ENCODE measurements around the gene STEAP1B.
"Not testable (repeated sequence)": the region's sequence is repeated elsewhere in the genome, so short reads cannot be mapped to it uniquely, and the experiment has no call there.

Gene STEAP1B

DNA sequence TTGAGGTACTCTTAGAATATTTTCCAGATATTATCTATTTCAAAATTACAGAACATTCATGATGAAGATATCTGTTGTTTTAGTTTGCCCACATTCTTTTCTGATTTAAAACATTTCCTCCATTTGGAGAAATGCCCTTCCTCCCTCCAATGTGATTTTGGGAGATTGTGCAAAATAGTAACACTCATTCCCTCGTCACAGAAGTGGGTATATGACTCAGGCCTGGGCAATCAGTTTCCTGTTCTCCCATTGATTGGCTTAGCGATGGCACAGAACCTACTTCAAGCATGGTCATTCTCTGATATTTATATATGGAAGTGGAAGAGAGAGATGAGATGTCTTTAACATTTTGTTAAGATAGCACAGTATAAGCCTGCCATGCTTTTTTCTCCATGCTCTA, 3.1 kb downstream of the STEAP1B start:
- DNase-seq (ENCODE audit: low spot score), result not testable (repeated sequence)

DNA sequence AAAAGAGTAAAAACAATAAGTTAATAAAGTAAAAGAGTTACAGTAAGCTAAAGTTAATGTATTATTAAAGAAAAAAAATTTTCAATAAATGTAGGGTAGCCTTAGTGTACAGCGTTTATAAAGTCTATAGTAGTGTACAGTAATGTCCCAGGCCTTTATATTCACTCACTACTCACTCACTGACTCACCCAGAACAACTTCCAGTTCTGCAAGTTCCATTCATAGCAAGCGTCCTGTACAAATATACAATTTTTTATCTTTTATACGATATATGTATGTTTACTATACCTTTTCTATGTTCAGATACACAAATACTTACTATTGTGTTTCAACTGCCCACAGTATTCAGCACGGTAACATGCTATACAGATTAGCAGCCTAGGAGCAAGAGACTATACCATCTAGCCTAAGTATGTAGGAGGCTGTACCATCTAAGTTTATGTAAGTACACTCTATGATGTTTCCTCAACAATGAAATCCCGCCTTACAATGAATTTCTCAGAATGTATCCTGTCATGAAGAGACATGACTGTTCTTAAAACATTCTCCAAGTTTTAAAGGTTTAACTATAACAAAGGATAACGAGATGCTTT, 3.6 kb downstream of the STEAP1B start:
- DNase-seq (ENCODE audit: low spot score), result not testable (repeated sequence)

DNA sequence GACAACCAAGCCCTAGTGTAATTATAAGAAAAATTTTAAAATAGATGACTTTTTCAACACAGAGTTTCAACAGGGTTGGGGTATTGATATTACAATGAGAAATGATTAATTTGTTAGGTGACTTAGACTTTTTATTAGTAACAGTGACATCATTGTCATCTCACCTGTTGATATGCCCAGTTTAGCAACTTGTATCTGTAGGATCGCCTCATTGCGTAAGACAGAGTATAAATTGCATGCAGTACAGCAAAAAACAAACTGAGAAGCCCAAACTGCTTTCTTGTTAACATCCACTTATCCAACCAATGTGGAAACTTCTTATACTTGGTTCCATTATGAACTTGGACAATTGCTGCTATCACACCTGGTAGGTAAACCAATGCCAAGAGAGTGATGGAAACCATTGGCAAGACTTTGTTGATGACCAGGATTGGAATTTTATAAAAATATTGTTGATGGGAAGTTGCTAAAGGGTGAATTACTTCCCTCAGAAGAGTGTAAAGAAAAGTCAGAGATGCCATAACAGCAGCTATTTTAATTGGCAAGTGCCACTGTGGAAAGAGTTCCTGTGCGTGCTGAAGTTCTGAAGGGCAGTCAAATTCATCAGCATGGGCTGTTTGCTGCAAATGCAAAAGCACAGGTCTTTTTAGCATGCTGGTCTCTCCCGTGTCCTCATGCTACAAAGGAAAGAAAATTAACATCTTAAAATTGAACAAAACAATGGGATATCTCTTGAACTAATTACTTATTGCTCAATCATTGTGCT, 6.6 kb downstream of the STEAP1B start:
- not testable (repeated sequence) for DNase-seq (ENCODE audit: low spot score)

DNA sequence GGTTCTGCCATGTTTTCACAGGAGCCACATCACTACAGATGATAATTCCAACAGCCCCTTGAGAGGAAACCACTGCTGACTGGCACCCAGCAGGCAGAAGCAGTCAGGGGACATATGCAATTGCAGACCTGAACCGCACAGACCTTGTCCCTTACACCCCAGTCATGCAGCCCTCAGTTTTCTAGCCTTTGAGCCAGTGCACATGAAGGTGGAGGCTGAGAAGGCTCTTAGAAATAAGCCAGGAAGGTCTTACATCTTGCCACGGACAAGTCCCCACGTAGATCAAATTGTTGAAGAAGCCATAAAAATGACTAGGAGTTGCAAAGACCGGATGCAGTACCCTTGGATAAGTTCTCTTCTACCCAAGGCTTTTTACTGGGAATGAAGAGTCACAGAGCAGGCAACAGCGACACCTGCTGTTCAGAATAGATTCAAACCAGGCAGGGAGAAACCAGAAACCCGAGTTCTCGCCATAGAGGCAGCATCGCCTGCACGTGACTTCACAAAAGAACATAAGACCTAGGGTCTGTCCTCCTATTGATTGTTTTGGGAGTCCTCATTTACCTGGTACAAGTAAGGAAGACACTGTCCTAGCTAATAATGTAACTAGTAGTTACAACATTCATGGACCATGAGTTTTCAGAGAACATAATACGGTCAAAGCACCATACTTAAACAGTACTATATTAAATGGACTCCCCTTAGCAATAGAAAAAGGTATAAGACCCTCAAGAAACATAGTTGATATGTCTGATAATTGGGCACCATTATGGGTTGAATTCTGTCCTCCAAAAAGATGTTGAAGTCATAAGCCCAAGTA, 11.1 kb downstream of the STEAP1B start:
- peak; percentile 91 for DNase-seq (ENCODE audit: low spot score)

DNA sequence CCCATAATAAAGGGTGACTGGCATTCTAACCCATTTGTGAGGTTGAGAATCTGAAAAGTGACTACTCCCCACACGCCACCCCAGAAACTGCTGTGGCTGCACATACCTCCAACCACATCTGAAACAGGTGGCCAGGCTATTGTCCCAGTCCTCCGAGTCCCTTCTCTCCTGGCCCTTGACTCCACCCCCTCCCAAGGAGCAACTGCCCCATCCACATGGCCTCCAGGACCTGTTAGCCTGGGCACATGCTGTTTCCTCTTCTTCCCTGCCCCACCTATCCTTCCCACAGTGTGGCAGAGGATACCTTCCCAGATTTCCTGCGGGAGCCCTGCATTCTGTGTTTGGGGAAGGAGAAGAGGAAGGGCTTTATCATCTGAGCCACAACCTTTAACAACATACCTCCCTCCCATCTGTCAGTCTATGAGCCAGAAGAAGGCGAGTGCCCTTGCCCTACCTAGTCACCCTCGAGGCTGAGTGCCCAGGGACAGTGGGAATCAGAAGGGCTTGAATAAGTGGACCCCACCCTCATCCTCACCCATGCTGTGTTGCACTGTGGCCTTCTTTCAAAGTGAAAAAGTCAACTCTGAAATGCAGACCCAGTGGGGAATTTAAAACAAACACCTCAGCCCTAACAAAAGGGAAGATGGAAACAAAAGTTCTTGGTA, 11.9 kb downstream of the STEAP1B start:
- no peak for DNase-seq (ENCODE audit: low spot score)

DNA sequence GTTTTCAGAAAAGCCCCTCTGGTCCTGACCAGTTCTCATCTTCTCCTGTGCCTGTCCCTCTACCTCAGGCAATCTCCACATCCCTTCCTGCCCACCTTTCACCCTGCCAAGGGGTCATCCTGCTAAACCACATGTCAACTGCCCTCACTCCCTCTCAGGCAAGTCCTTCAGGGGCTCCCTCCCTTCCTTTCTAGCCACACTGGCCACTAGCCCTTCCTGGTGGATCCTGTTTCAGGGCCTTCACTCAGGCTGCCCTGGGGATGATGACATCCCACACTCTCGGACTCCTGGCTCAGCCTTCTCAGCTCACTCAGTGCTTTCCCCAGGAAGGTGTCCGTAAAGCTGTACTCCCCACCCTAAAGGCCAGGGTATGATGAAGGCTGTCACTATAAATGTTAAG, 13.4 kb downstream of the STEAP1B start:
- DNase-seq (ENCODE audit: low spot score), result no peak

DNA sequence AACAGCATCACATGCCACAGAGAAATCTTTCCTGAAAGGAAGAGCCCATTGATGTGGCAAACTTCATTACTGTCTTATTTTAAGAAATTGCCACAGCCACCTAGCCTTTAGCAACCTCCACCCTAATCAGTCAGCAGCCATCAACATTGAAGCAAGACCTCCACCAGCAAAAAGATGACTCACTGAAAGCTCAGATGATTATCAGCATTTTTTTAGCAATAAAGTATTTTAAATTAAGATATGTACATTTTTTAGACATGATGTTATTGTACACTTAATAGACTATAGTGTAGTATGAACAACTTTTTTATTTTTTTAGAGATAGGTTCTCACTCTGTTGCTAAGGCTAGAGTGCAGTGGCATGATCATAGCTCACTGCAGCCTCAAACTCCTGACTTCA, 14.8 kb downstream of the STEAP1B start:
- no peak for DNase-seq (ENCODE audit: low spot score)

DNA sequence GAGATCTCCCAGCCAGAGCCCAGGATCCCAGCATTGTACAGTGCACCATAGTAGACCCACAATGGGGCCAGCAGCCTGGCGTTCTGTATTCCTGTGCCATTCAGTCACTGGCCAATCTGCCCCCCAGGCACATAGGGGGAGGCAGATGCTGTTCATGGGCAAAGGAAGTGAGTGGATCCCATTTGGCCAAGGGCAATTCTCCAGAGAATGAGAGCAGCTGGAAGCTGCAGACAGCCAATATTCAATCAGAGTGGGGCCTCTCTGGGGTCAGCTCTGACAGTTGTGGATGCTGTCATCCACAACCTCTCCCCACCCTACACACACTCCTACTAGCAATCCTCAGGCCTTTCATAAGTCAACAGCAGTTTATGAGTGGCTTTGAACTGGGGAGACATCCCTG, 17.5 kb downstream of the STEAP1B start:
- DNase-seq (ENCODE audit: low spot score), result no peak

DNA sequence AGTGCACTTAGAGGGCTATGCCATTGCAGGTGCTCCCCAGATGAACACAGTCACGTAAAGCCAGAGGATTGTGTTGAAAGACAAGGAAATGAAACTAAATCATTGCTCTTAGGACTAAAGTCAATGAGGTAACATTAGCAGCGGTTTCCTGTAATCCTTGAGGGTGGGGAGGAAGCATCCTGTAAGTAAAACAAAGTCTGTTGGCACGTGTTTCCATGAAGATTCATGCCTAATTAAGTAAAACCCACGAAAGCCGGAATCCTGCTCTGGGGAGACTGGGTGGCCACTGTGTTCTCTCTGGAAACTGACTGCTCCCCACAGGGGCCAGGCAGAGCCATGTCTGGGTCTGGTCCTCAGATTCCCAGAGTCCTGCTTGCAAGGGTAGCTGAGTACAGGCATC, 18.3 kb downstream of the STEAP1B start:
- DNase-seq (ENCODE audit: low spot score), result no peak

DNA sequence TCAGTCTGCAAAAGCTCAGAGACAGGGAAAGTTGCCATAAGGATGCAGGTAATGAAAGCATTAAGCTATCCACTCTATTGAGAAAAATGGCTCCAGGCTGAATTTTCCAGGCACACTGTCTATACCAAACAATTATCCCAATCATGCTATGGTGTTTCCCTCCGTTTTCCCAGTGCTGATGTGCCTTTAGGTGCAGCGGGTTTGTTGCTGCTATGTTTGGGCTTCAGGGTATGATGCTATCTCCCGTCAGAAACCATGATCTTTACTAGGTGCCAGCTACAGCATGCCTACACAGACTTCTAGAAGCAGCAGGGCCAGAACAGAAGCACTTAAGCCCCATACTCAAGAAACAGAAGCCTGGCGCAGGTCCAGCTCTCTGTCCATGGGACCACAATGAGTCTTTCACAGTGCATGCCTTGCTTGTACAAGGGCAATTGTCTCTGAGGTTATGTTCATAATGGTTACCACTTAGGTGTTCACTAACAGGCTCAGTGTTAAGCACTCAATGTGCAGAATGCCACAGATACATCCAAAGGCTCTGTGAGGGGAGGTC, 19.4 kb downstream of the STEAP1B start:
- no peak for DNase-seq (ENCODE audit: low spot score)

DNA sequence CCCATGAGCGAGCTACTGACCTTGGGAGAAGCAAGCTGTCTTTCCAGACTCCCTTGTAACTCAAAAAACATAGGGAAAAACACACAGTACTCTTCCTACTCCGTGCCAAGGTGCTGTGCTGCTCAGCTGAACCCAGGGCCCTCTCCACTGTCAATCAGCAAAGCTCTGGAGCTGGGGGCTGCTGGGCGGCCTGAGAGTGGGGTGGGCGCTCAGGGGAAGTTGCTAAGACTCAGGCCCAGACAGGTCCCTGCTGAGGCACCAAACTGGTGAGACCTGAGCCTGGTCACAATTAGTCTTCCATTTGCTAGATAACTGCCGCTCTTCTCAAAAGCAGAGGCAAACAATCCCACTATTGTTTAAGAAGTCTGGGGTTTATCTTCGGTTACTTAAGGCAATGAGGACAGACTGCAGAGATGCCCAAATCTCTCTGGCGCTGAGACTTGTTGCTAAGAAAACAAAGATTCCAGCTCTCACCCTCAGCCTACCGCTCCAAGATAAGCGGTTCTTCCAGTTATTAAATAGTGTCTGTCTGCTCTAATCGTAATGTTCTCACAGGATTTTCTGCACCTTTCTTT, 22.0 kb downstream of the STEAP1B start:
- DNase-seq (ENCODE audit: low spot score), result no peak

DNA sequence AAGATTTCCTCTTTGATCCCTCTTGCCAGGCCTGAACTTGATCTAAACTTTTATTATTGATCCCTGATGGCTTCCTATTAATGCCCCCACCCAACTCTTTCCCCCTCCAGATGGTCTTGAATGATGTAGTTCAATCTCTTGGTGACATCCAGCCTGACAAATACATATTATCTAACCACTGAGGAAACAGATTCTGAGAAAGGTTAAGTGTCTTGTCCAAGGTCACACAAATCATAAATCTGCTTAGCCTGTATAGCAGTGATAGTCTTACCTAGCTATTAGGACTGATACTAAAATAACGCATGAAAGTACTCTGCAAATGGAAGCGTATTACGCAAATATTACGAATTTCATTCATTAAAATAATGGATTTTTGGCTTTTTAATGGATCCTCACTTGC, 22.7 kb downstream of the STEAP1B start:
- DNase-seq (ENCODE audit: low spot score), result no peak

DNA sequence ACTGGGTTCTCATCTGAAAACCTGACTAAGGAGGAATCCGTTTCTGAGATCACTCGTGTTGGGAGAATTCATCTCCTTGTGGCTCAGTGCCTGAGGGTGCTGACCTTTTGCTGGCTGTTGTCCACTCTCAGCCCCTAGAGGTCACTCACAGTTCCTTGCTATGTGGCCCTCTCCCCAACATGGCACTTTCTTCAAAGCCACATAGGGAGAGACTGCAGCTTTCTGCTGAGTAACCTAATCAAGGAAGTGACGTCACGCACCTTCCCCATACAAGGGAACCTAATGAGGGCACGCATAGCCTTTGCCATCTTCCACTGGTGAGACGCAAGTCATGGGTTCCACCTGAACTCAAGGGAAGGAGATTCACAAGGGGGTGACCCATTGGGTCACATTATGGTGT, 23.2 kb downstream of the STEAP1B start:
- no peak for DNase-seq (ENCODE audit: low spot score)

DNA sequence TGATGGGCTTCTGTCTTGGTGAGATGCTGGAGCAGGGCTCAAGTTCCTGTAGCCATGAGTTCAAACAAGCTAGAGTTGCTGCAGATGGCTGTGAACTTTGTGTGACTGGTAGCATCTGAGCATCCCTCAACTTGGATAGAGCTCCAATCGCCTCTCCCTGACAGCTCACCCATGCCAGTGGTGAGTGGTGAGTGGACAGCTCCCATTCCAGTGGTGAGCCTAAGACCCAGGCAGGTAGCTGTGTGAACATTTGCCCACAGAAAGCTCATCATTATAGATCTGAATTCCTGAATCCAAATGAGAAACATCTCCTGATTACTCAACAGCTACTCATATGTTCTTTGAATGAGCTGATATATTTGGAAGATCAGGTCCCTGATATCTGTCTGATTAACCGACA, 25.3 kb downstream of the STEAP1B start:
- DNase-seq (ENCODE audit: low spot score), result no peak

DNA sequence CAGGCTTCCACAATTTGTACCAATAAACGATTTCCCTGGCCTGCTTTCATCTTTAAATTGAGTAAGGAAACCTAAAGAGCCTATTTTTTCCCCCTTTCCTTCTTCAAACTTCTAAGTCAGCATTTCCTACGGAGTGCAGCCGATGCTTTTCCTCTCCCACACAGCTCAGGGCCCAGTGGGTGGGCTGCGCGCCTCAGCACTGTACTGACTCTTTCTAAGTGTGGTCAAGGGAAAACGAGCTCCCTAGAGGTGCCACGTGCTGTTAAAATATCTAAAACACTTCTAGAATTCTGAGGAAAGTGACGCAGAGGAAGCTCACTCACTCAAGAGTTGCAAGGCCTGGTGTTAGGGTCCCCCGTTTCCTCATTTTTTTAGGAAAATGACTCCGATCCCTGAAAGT, 29.0 kb downstream of the STEAP1B start:
- DNase-seq (ENCODE audit: low spot score), result no peak

DNA sequence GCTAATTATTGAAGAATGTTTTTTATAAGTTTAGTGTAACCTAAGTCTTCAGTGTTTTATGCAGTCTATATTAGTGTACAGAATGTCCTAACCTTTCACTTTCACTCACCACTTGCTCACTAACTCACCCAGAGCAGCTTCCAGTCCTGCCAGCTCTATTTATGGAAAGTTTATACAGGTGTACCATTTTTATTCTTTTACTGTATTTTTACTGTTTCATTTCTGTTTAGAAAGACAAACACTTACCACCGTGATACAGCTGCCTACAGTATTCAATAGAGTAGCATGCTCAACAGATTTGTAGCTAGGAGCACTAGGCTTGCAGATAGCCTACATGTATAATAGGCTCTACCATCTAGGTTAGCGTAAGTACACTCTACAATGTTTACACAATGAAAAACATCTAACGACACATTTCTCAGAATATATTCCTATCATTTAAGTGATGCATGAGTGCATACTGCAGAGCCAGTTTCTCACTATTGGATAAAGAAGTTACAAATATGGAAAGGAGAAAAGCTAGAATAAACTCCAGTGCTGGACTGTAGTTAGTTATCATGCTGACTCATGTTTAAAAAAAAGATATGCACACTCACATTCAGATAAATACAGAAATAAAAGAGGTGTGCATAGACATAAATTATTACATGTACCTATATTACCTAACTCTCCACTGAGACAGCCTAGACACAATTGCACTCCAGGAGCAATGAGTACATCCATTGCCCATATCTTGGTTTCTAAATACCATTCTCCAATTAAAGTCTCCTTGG, 30.4 kb downstream of the STEAP1B start:
- DNase-seq (ENCODE audit: low spot score), result no peak

DNA sequence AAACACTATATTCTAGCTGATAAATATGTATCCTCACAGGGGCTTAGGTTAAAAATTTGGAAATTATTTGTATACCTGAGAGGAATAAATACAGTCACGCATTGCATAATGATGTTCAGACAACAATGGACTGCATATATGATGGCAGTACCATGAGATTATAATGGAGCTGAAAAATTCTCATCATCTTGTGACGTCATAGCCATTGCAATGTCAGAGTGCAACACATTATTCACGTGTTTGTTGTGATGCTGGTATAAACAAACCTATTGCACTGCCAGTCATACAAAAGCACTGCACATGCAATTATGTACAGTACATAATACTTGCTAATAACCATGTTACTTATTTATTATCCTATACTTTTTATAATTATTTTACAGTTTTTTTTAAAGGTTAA, 31.4 kb downstream of the STEAP1B start:
- no peak for DNase-seq (ENCODE audit: low spot score)

DNA sequence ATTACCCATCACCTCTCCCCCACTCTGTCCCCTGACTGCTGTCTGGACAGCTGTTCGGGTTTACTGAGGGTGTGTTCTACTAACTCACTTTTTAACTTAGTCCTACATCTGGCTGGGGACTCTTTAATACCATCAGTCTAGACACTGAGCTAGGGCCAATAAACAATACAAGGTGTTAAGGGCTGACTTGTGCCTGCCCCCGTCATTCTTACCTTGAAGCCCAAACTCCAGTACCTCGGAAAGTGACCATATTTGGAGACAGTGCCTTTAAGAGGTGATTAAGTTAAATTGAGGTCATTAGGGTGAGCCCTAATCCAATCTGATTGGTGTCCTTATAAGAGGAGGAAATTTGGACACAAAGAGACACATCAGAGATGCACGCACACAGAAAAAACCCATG, 35.7 kb downstream of the STEAP1B start:
- DNase-seq (ENCODE audit: low spot score), result no peak

DNA sequence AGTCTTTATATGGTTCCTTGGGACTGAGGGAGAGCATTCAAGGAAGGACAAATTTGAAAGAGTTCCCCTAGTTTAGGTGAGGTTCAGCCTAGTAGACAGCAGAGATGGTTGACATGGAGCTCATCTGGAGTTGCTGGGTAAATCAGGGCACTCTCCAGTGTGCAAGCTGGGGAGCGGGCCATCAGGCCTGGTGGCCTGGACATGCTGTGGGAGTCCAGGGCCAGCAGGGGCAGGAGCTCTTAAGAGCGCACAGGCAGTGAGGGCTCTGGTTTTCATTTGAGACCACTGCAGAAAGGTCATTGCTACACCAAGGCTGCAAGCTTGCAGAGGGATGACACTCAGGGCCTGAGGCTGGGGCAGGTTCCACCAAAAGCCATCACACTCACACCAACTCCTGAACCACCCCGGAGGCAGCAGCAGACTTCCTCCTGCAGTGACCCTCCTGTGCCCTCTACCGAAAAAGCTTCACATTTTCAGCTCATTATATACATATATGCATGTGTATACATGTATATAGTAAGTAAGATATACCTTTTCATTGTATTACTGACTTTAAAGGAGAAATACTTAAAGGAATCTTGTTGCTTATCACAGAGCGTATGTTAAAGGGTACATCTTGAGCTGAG, 39.5 kb downstream of the STEAP1B start:
- no peak for DNase-seq (ENCODE audit: low spot score)

DNA sequence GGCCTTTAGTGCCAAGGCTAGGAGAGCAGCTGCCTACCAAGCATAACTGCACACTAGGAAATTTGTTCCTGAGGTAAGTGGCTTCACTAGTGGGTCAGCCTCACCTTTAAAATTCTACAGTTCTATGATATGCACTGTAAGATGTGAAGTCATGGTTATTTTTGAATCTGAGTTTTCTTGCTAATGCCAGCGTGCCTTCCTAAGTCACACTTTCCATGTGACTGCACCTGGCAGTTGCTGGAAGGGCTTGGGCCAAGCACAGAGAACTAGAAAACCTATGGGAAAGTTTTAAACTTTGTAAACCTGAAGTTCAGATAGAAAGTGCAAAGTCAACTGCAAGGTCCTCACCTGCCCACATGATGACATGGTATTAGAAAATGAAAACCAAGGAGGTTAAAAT, 42.5 kb downstream of the STEAP1B start:
- DNase-seq (ENCODE audit: low spot score), result no peak

DNA sequence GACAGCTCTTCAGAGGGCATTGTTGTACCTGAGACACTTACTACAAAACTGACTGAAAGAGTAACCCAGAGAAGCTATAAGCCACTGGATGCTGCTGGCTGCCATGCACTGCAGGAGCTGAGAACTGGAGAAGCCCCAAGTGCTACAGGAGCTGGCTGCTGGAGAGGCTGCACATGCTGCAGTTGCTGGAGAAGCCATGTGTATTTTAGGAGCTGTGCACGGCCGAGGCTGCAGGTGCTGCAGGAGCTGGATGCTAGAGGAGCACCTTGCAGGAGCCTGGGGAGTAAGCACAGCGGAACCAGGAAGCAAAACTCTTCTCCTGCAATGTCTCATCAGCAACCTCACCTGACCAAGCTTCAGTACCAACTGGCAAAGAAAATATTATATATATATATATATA, 45.5 kb downstream of the STEAP1B start:
- DNase-seq (ENCODE audit: low spot score), result no peak

All from Ammon's horn (tissue), 1 donor.